ENCODE data around the gene CHAMP1.
"Not testable (repeated sequence)": the region's sequence is repeated elsewhere in the genome, so short reads cannot be mapped to it uniquely, and the experiment has no call there.

CHAMP1 gene

GRCh38 chr13:114328595-114328994 is 14.3 kb downstream of the CHAMP1 start:
- no peak overlapping the region for H2AFZ ChIP-seq (ENCODE audit: low read length)
- H3K4me2 ChIP-seq (ENCODE audit: low read length): no peak overlapping the region
- no peak overlapping the region for H3K27ac ChIP-seq (ENCODE audit: low read depth, low read length, poor library complexity, severe bottlenecking)
- H3K9me3 ChIP-seq (ENCODE audit: low read length): no peaks in the 10 kb centered on the region
- no peaks in the 10 kb centered on the region for H3K27me3 ChIP-seq (ENCODE audit: insufficient read depth, low read length)
- H3F3A ChIP-seq (ENCODE audit: insufficient read depth, low read length): no peaks in the 10 kb centered on the region
- no peak overlapping the region for H3K4me3 ChIP-seq (ENCODE audit: low read depth, low read length, poor library complexity, severe bottlenecking)
- no peaks in the 10 kb centered on the region for H4K20me1 ChIP-seq (ENCODE audit: insufficient read depth, low read length)
- H3K36me3 ChIP-seq (ENCODE audit: insufficient read depth, low read length): peaks cover 76% of the 10 kb centered on the region
- no peak overlapping the region for H3K9ac ChIP-seq (ENCODE audit: low read length)
- TF ChIP-seq EZH2 (IDR thresholded peaks at IDR 0.05; ENCODE audit: borderline replicate concordance, low read length) (no peak), CTCF (IDR thresholded peaks at IDR 0.05; ENCODE audit: low read length) (no peak)
- peaks cover 20% of the 10 kb centered on the region for H3K4me1 ChIP-seq (ENCODE audit: insufficient read depth, low read length, severe bottlenecking)
- peaks cover 13% of the 10 kb centered on the region for H3K79me2 ChIP-seq (ENCODE audit: insufficient read depth, low read length)
- H3K9me2 ChIP-seq (ENCODE audit: low read depth, low read length): no peaks in the 10 kb centered on the region

GRCh38 chr13:114330086-114330485 is 15.8 kb downstream of the CHAMP1 start:
- H3K4me3 ChIP-seq (ENCODE audit: low read depth, low read length, poor library complexity, severe bottlenecking): no peak overlapping the region
- H3K36me3 ChIP-seq (ENCODE audit: insufficient read depth, low read length): peaks cover 61% of the 10 kb centered on the region
- no peak overlapping the region for H2AFZ ChIP-seq (ENCODE audit: low read length)
- TF ChIP-seq EZH2 (IDR thresholded peaks at IDR 0.05; ENCODE audit: borderline replicate concordance, low read length): no peak
- no peak for TF ChIP-seq CTCF (IDR thresholded peaks at IDR 0.05; ENCODE audit: low read length)
- H3K27me3 ChIP-seq (ENCODE audit: insufficient read depth, low read length): no peaks in the 10 kb centered on the region
- no peaks in the 10 kb centered on the region for H4K20me1 ChIP-seq (ENCODE audit: insufficient read depth, low read length)
- no peak overlapping the region for H3K9ac ChIP-seq (ENCODE audit: low read length)
- peaks cover 34% of the 10 kb centered on the region for H3K4me1 ChIP-seq (ENCODE audit: insufficient read depth, low read length, severe bottlenecking)
- H3K27ac ChIP-seq (ENCODE audit: low read depth, low read length, poor library complexity, severe bottlenecking): no peak overlapping the region
- no peaks in the 10 kb centered on the region for H3K9me3 ChIP-seq (ENCODE audit: low read length)
- H3K9me2 ChIP-seq (ENCODE audit: low read depth, low read length): no peaks in the 10 kb centered on the region
- no peak overlapping the region for H3K4me2 ChIP-seq (ENCODE audit: low read length)
- no peaks in the 10 kb centered on the region for H3F3A ChIP-seq (ENCODE audit: insufficient read depth, low read length)
- peaks cover 8% of the 10 kb centered on the region; the same call in 1 of the 2 replicates for H3K79me2 ChIP-seq (ENCODE audit: insufficient read depth, low read length)

- not testable (repeated sequence) for H3K27me3 ChIP-seq (ENCODE audit: insufficient read depth, low read length); H4K20me1 ChIP-seq (ENCODE audit: insufficient read depth, low read length); H3K9me3 ChIP-seq (ENCODE audit: low read length); H2AFZ ChIP-seq (ENCODE audit: low read length); H3F3A ChIP-seq (ENCODE audit: insufficient read depth, low read length); H3K9me2 ChIP-seq (ENCODE audit: low read depth, low read length); H3K79me2 ChIP-seq (ENCODE audit: insufficient read depth, low read length)
- H3K4me2 ChIP-seq (ENCODE audit: low read length): peak overlapping the region; percentile 54
- H3K36me3 ChIP-seq (ENCODE audit: insufficient read depth, low read length): peaks cover 25% of the 10 kb centered on the region
- H3K4me3 ChIP-seq (ENCODE audit: low read depth, low read length, poor library complexity, severe bottlenecking): peak overlapping the region; percentile 36
- H3K27ac ChIP-seq (ENCODE audit: low read depth, low read length, poor library complexity, severe bottlenecking): peak overlapping the region; percentile 80
- H3K9ac ChIP-seq (ENCODE audit: low read length): peak overlapping the region; percentile 56; the same call in 1 of the 2 replicates
- H3K4me1 ChIP-seq (ENCODE audit: insufficient read depth, low read length, severe bottlenecking): peaks cover 45% of the 10 kb centered on the region
These were observed 19.6 kb downstream of the CHAMP1 start for GRCh38 chr13:114333881-114334280.

GRCh38 chr13:114334305-114335053 is 20.2 kb downstream of the CHAMP1 start:
- no peak overlapping the region for H2AFZ ChIP-seq (ENCODE audit: low read length)
- no peaks in the 10 kb centered on the region for H3K27me3 ChIP-seq (ENCODE audit: insufficient read depth, low read length)
- peaks cover 51% of the 10 kb centered on the region for H3K4me1 ChIP-seq (ENCODE audit: insufficient read depth, low read length, severe bottlenecking)
- peak overlapping the region; percentile 80 for H3K27ac ChIP-seq (ENCODE audit: low read depth, low read length, poor library complexity, severe bottlenecking)
- TF ChIP-seq EZH2 (IDR thresholded peaks at IDR 0.05; ENCODE audit: borderline replicate concordance, low read length): no peak
- peak overlapping the region; percentile 56; the same call in 1 of the 2 replicates for H3K9ac ChIP-seq (ENCODE audit: low read length)
- H3K4me3 ChIP-seq (ENCODE audit: low read depth, low read length, poor library complexity, severe bottlenecking): peak overlapping the region; percentile 36
- peaks cover 20% of the 10 kb centered on the region for H3K36me3 ChIP-seq (ENCODE audit: insufficient read depth, low read length)
- H3K9me2 ChIP-seq (ENCODE audit: low read depth, low read length): no peaks in the 10 kb centered on the region
- peaks cover 3% of the 10 kb centered on the region; the same call in 1 of the 2 replicates for H3F3A ChIP-seq (ENCODE audit: insufficient read depth, low read length)
- H4K20me1 ChIP-seq (ENCODE audit: insufficient read depth, low read length): no peaks in the 10 kb centered on the region
- H3K9me3 ChIP-seq (ENCODE audit: low read length): no peaks in the 10 kb centered on the region
- H3K4me2 ChIP-seq (ENCODE audit: low read length): peak overlapping the region; percentile 54
- H3K79me2 ChIP-seq (ENCODE audit: insufficient read depth, low read length): no peaks in the 10 kb centered on the region

GRCh38 chr13:114336457-114336856 is 22.2 kb downstream of the CHAMP1 start:
- peaks cover 70% of the 10 kb centered on the region for H3K4me1 ChIP-seq (ENCODE audit: insufficient read depth, low read length, severe bottlenecking)
- H3K4me3 ChIP-seq (ENCODE audit: low read depth, low read length, poor library complexity, severe bottlenecking); H3K9me2 ChIP-seq (ENCODE audit: low read depth, low read length); H3F3A ChIP-seq (ENCODE audit: insufficient read depth, low read length); H3K9me3 ChIP-seq (ENCODE audit: low read length); H3K79me2 ChIP-seq (ENCODE audit: insufficient read depth, low read length); H3K27ac ChIP-seq (ENCODE audit: low read depth, low read length, poor library complexity, severe bottlenecking); H2AFZ ChIP-seq (ENCODE audit: low read length); H3K27me3 ChIP-seq (ENCODE audit: insufficient read depth, low read length); H3K36me3 ChIP-seq (ENCODE audit: insufficient read depth, low read length); H3K4me2 ChIP-seq (ENCODE audit: low read length); H3K9ac ChIP-seq (ENCODE audit: low read length); H4K20me1 ChIP-seq (ENCODE audit: insufficient read depth, low read length): not testable (repeated sequence)
